Cerebellar cortex (tissue), 1 donor: ENCODE data around the gene STAT6.
A peak's percentile ranks its signal among the peaks of the same experiment; 100 is the strongest.
"Not testable (repeated sequence)": the region's sequence is repeated elsewhere in the genome, so short reads cannot be mapped to it uniquely, and the experiment has no call there.

ENCODE experiments used
- DNase-seq: peaks from one replicate; pipeline ENCODE4 v3.0.0-alpha.2; 2015; ENCODE audit warnings: low spot score

STAT6 gene

GRCh38 chr12:57126561-57126960 lies 15.4 kb upstream of the STAT6 start:
- DNase-seq = no peak

GRCh38 chr12:57126061-57126460 lies 14.9 kb upstream of the STAT6 start:
- DNase-seq = no peak

- DNase-seq = peak; percentile 88
Measured at GRCh38 chr12:57124261-57124877, 13.2 kb upstream of the STAT6 start.

- DNase-seq = no peak
Measured at GRCh38 chr12:57123813-57124212, 12.7 kb upstream of the STAT6 start.

- not testable (repeated sequence) for DNase-seq
Measured at GRCh38 chr12:57120718-57121117, 9.6 kb upstream of the STAT6 start.

- no peak for DNase-seq
Measured at GRCh38 chr12:57119294-57120085, 8.3 kb upstream of the STAT6 start.

- no peak for DNase-seq
Measured at GRCh38 chr12:57118711-57119271, 7.6 kb upstream of the STAT6 start.

GRCh38 chr12:57116580-57117281 lies 5.6 kb upstream of the STAT6 start:
- DNase-seq = no peak

GRCh38 chr12:57112492-57113294 lies 1.5 kb upstream of the STAT6 start:
- DNase-seq = no peak

GRCh38 chr12:57110104-57111030 lies 795 bp downstream of the STAT6 start:
- no peak for DNase-seq

GRCh38 chr12:57109207-57110103 lies 1.7 kb downstream of the STAT6 start:
- no peak for DNase-seq

GRCh38 chr12:57107456-57108155 lies 3.6 kb downstream of the STAT6 start:
- no peak for DNase-seq

- no peak for DNase-seq
Measured at GRCh38 chr12:57106021-57106708, 5.0 kb downstream of the STAT6 start.

- no peak for DNase-seq
Measured at GRCh38 chr12:57105011-57105753, 6.0 kb downstream of the STAT6 start.

GRCh38 chr12:57104292-57104910 lies 6.8 kb downstream of the STAT6 start:
- DNase-seq = no peak

GRCh38 chr12:57103856-57104255 lies 7.3 kb downstream of the STAT6 start:
- no peak for DNase-seq
